NCI-H524 treated with DMSO at 0.1 percent for 48 hours (cell line): ENCODE results near the gene THUMPD3.
A peak's percentile ranks its signal among the peaks of the same experiment; 100 is the strongest.

Source experiments
- DNase-seq: peaks from one replicate; lab custom pipeline; 2025; lab: John Stamatoyannopoulos, UW

The THUMPD3 gene

DNA sequence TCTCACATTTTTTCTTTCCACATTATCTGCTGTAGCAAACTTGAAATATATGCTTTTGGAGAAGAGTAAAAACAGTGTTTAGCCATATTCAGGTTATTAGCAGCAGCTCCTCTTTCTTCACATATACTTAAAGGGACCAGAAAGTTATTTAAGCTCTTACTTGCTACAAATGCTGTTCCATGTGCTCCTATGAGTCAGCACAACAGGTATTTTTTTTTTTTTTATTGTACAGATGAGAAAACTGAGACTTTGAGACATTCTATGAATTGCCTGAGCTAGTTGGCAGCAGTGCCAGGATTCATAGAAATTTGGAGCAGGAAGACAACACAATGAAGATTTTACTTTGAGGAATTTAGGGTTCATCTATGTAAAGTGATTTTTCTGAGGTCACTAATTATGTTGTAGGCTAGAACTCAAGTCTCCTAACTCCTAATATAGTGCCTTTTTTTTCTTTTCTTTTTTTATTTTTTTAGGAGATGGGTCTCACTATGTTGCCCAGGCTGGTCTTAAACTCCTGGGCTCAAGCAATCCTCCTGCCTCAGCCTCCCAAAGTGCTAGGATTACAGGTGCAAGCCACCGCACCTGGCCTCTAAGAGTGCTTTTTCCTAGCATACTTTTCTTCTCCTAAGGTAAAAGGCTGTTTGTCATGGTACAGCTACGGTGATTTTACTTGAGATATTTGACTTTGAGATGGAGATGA lies 58.1 kb downstream of the THUMPD3 start:
- DNase-seq: no peak

DNA sequence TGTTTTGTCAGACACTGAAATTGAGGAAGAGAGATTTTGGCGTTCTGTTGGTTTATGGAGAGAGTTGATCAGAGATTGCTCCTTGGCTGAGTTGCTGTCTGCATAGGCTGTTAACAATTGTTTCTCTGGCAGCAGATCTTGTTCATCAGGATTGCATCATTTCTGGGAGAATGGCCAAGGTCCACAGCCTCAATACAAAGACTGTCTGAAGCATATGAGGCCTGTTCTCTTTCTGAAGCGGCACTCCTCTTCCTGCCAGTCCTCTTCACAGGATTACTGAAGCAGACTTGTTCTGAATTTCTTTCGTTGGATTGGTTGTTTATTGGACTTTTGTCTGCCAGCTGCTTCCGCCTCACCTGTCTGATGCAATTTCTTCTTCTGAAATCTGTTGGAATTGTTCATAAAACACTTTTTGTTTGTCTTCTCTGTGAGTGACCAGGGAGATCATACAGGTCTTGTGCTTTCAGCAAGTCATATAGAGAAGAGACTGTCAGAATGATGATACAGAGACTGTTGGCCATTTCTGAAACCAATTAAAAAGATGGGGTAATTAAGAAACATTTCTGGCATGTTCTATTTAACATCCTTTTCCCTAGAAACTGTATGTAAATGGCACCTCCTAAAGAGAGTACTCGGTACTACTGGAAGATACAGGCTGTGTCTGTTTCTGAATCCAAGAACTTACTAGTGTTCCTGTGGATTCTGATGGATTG lies 60.0 kb downstream of the THUMPD3 start:
- no peak for DNase-seq

DNA sequence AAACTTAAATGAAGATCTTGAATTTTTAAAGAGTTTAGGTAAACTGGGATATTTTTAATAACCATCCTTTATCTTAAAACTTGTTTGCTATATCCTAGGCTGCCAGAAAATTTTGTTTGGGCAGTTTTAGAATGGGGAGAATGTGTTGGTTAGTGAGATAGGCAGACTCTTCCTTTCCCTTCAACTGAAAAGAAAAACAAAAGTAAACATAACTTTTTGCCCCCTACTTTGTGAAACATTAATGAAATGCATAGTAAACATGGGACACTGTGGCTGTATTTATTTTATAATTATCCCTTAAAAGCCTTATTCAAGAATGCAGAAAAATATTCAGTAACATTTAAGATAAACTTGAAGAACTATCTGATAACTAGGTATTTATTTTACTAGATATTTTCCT lies 65.6 kb downstream of the THUMPD3 start:
- no peak for DNase-seq

DNA sequence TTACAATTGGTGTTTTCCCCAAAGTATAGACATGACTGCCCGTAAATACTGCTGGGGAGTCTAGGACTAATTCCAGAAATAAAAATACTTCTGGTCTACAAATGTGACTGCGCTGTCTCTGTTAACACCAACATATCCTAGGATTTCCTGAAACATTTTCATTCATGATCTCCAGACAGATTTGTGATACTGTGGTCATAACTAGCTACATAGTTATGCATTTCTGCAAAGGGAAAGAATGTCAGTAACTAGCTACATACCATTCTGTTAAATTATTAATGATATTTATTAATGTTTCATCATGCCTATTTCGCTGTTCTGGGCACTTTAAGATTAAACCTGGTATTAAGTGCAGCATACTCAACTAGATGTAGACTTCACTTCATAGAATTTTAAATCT lies 67.9 kb downstream of the THUMPD3 start:
- DNase-seq: no peak

DNA sequence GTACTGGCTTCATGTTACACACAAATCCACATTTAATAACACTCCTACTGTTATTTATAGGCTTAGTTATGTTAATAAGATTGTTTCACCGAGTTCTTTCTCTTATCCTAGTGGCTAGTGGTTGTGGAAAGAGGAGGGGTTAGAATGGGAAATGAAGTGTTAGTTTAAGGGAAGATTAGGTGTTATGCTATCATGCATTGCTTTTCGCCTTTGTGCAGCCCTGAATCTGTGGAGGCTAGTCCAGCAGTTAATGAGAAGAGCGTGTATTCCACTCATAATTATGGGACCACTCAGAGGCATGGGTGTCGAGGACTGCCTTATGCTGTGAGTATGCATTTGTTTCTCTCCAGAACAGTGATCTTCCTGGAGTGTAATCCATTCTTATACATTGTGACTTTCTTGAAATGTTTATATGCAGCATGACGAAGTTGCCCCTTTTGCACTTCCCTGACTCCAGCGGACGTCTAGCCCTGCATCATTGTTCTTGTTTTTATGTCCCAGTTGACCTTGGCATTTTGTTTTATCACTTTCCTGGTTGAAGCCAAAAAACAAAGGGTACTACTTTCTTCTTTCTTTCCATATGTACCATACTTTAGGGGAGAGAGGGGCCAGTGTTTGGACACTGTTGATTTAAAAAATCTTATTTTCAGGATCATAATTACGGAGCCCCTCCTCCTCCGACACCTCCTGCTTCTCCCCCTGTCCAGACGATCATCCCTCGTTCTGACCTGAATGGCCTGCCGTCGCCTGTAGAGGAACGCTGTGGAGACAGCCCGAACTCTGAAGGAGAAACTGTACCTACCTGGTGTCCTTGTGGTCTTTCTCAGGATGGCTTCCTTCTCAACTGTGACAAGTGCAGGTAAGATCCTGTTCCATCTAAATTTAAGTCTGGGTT lies 71.0 kb downstream of the THUMPD3 start:
- peak; percentile 21 for DNase-seq

DNA sequence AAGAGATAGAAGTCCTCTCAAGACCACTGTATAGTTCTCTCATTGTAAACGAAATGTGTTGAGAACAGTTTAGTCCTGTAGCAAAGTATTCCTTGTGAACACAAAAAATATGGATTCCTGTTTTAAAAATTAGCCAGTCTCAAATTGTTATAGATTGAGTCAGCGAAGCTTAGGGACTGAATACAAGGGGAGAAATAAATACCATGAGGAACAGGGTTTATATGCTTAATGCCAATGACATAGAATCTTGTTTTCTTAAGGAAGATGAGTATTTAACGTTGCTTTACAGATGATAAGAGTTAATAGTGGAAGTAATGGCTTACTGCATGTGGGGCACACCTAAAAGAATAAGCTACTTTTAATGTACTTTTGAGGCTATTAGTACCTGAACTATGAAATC lies 72.5 kb downstream of the THUMPD3 start:
- no peak for DNase-seq
